Panc1 (cell line): Measurements from ENCODE around the gene AGBL3. TPM values are rescaled to one million over a fixed set of nuclear protein-coding genes. Genes with fewer than 3 reads are reported as not detected.

Source experiments
- ATAC-seq: fragments of 200-7000 bp; cut with Tn5 transposase; 2 replicates; pipeline ENCODE4 v1.9.1; 2020; ENCODE audit warnings: mild to moderate bottlenecking, moderate library complexity
- BruUV-seq: library from RNA; stranded (reverse); fragments of 400-500 nt; replicated peaks from 2 replicates; lab custom pipeline; 2021; lab: Mats Ljungman, UMichigan
- CTCF ChIA-PET: fragments of 300-600 bp; sonication (Branson Sonifier 250); formaldehyde crosslinking; loops from one replicate; lab custom pipeline; 2022; ENCODE audit warnings: antibody characterized with exemption; lab: Charles Lee
- POLR2A ChIA-PET: fragments of 300-600 bp; sonication (Branson Sonifier 250); formaldehyde crosslinking; loops from one replicate; lab custom pipeline; 2022; ENCODE audit warnings: antibody characterized with exemption; lab: Charles Lee
- DNase-seq: peaks from one replicate; pipeline ENCODE4 v3.0.0-alpha.2; 2010; ENCODE audit warnings: low read depth, low spot score
- H3K27ac ChIP-seq: 2 replicates; pipeline ENCODE4 v1.5.1; 2011; ENCODE audit warnings: mild to moderate bottlenecking, low read length, inconsistent platforms
- H3K27me3 ChIP-seq: fragments of 200-500 bp; sonication (Bioruptor generic); 2 replicates; pipeline ENCODE4 v1.6.0; 2014; ENCODE audit warnings: low read length, inconsistent platforms; ENCODE audit not compliant: control insufficient read depth, insufficient read depth
- H3K36me3 ChIP-seq: fragments of 200-500 bp; sonication (Bioruptor generic); 2 replicates; pipeline ENCODE4 v1.5.1; 2014; ENCODE audit warnings: inconsistent platforms, mild to moderate bottlenecking, low read length, moderate library complexity; ENCODE audit not compliant: control insufficient read depth, insufficient read depth
- H3K4me1 ChIP-seq: 2 replicates; pipeline ENCODE4 v1.5.1; 2011; ENCODE audit warnings: inconsistent platforms, mild to moderate bottlenecking, low read length, moderate library complexity; ENCODE audit not compliant: control insufficient read depth, insufficient read depth
- H3K4me3 ChIP-seq, 2 experiments: 2 replicates each; pipeline ENCODE4 v1.5.1; 2011 to 2012; ENCODE audit warnings: low read depth in 2 of 2, low read length in 2 of 2, mild to moderate bottlenecking in 2 of 2, inconsistent platforms in 1 of 2, moderate library complexity in 1 of 2
- H3K9me3 ChIP-seq: fragments of 200-500 bp; sonication (Bioruptor generic); 2 replicates; pipeline ENCODE4 v1.5.1; 2014; ENCODE audit warnings: low read depth, mild to moderate bottlenecking, inconsistent platforms, low read length, moderate library complexity; ENCODE audit not compliant: control insufficient read depth, insufficient read depth
- CTCF ChIP-seq: fragments of 450-650 bp; IDR thresholded peaks from 2 replicates; pipeline ENCODE4 v1.5.1; 2017; ENCODE audit warnings: mild to moderate bottlenecking
- POLR2AphosphoS5 ChIP-seq: IDR thresholded peaks from 2 replicates; pipeline ENCODE4 v1.6.1; 2012; ENCODE audit warnings: mild to moderate bottlenecking, low read depth, low read length, moderate library complexity
- REST ChIP-seq, 2 experiments: IDR thresholded peaks; 2 replicates each; pipeline ENCODE4 v1.6.1; 2011 to 2012; ENCODE audit warnings: low read depth in 2 of 2, control low read depth in 1 of 2, low read length in 1 of 2, mild to moderate bottlenecking in 1 of 2, moderate library complexity in 1 of 2; ENCODE audit not compliant: insufficient read depth in 1 of 2
- SIN3A ChIP-seq: IDR thresholded peaks from 2 replicates; pipeline ENCODE4 v1.6.1; 2012; ENCODE audit warnings: low read depth, mild to moderate bottlenecking, low read length, moderate library complexity, borderline replicate concordance; ENCODE audit not compliant: insufficient read depth
- TCF7L2 ChIP-seq: IDR thresholded peaks from 2 replicates; pipeline ENCODE4 v1.6.1; 2011; ENCODE audit warnings: mild to moderate bottlenecking, low read depth, low read length, inconsistent platforms
- in situ Hi-C: cut with HindIII; loops from 2 replicates; pipeline ENCODE4 v1.10.0; 2016; ENCODE audit warnings: low sequenced_read_pairs, low pct_unique_long_range_greater_than_20kb
- intact Hi-C: fragments of 100-400 bp; cut with micrococcal nuclease; formaldehyde crosslinking; loops from one replicate; pipeline ENCODE4 v1.10.0; 2022; ENCODE audit not compliant: unreplicated experiment
- total RNA-seq: library from RNA; stranded (reverse); gene quantifications from one replicate; pipeline ENCODE4 v1.2.1, GENCODE V29; 2021; ENCODE audit not compliant: unreplicated experiment

AGBL3 gene
- total RNA-seq, 1 experiment from 2014 or later, result 2.5 TPM

GRCh38 chr7:135164357-135165061, 178.2 kb downstream of the AGBL3 start:
- POLR2A ChIA-PET, result interaction anchor here (0.6 kb wide), 1 partner anchor 60 kb away, joined by 4 read pairs; no protein-coding TSS in a partner anchor
- in situ Hi-C loops, result no loop called here

GRCh38 chr7:135165862-135166261, 179.6 kb downstream of the AGBL3 start:
- no peak for ATAC-seq
- TF ChIP-seq SIN3A, result no peak
- no peak for TF ChIP-seq TCF7L2
- no peak for TF ChIP-seq REST (IDR thresholded peaks at IDR 0.05; ENCODE audit: insufficient read depth in 1 of 2, low read depth in 2 of 2, low read length in 1 of 2)
- no peak; the same call in 1 of the 2 replicates for TF ChIP-seq POLR2AphosphoS5
- TF ChIP-seq CTCF, result no peak
- BruUV-seq, result TSS peak; percentile 13
- in situ Hi-C loops, result no loop called here
- CTCF ChIA-PET, result no interaction called here
- Histone ChIP-seq H3K36me3 (peaks cover 5% of the 10 kb centered on the region), H3K4me3 (no peak overlapping the region), H3K27ac (no peak overlapping the region), H3K27me3 (no peaks in the 10 kb centered on the region), H3K4me1 (peaks cover 10% of the 10 kb centered on the region), H3K9me3 (no peaks in the 10 kb centered on the region)
- POLR2A ChIA-PET, result no interaction called here
- intact Hi-C loops, result no loop called here
- no peak for DNase-seq

More at GRCh38 chr7:135164357-135165061, 178.2 kb downstream of the AGBL3 start:
- Histone ChIP-seq H3K9me3 (no peaks in the 10 kb centered on the region), H3K4me3 (no peak overlapping the region), H3K27ac (no peak overlapping the region), H3K4me1 (peaks cover 7% of the 10 kb centered on the region), H3K27me3 (no peaks in the 10 kb centered on the region), H3K36me3 (peaks cover 2% of the 10 kb centered on the region)
- DNase-seq, result no peak
- no TSS peak for BruUV-seq
- CTCF ChIA-PET, result no interaction called here
- ATAC-seq, result peak; percentile 53
- TF ChIP-seq POLR2AphosphoS5 (peak; percentile 50), SIN3A (no peak), REST (IDR thresholded peaks at IDR 0.05; ENCODE audit: insufficient read depth in 1 of 2, low read depth in 2 of 2, low read length in 1 of 2) (no peak), TCF7L2 (no peak), CTCF (peak; percentile 42; the same call in 1 of the 2 replicates)
- intact Hi-C loops, result no loop called here
